Suppressor macrophage treated with lipopolysaccharide for 4 hours (primary cell): ENCODE measurements around the gene SERPINA4.

ENCODE experiments used
- DNase-seq: peaks from one replicate; pipeline ENCODE4 v3.0.0-alpha.2; 2020

Gene SERPINA4

DNA sequence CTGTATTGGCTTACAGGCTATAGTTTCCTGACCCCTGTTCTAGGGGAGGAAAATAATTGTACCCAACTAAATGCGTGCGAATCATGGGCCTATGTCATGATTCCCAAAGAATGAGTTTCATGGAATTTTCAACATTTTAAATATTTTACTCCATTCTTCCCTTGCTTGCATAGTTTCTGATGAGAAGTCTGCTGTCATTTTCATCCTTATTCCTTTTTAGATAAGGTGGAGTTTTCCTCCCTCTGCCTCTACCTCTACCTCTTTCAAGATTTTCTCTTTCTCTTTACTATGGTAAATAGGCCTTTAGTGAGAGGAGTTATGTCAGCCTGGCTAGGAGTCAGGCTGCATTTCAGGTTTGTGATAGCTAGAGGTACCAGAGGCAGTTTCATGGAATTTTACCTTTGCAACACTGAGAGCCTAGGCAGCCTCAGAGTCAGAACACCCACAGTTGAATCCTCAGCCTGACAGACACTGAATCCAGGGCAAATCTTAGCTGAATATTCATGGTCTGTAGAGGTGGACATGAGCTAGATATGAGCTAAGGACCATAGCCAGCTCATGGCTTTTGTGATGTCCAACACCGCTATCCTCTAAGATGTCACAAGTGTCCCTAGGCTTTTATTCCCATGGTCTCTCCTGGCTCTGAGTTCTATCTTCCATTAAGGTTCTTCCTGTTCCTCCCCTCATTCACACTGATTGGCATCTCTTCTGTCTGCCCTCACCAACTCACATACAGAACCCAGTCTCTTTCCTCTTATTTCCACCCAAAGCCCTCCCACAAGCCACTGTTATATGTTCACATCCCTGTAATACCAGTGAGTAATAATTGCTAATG is 57.0 kb downstream of the SERPINA4 start:
- no peak for DNase-seq

DNA sequence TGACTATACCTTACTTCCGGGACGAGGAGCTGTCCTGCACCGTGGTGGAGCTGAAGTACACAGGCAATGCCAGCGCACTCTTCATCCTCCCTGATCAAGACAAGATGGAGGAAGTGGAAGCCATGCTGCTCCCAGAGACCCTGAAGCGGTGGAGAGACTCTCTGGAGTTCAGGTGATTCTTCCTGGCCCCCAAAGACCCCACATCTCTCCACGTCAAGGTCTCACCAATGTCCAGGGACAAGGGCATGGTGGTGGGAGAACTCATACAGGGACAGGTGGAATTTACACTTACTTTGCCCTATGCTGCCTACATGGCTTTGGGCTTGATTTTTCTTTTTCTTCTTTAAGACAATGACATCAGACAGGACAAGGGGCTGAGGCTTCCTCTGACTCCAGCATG is 58.1 kb downstream of the SERPINA4 start:
- DNase-seq, result no peak
